HEK293T (cell line): Measurements from ENCODE around the gene RABAC1.
A peak's percentile ranks its signal among the peaks of the same experiment; 100 is the strongest.

ENCODE experiments used
- CTCF ChIA-PET: fragments of 350-600 bp; formaldehyde crosslinking; extraction: SDS; loops from one replicate; lab custom pipeline; 2021; ENCODE audit warnings: antibody characterized with exemption, inconsistent platforms; lab: Yijun Ruan, JAX
- POLR2A ChIA-PET: fragments of 350-600 bp; formaldehyde crosslinking; extraction: SDS; loops from one replicate; lab custom pipeline; 2020; ENCODE audit warnings: antibody characterized with exemption, inconsistent platforms; lab: Yijun Ruan, JAX
- DNase-seq: peaks from one replicate; pipeline ENCODE4 v3.0.0; 2012; ENCODE audit warnings: mixed read lengths; ENCODE audit errors: extremely low spot score
- ARNT ChIP-seq: fragments of 450-650 bp; IDR thresholded peaks from 2 replicates; pipeline ENCODE4 v1.6.1; 2017; ENCODE audit warnings: mild to moderate bottlenecking
- BHLHE40 ChIP-seq: fragments of 450-650 bp; IDR thresholded peaks from 2 replicates; pipeline ENCODE4 v1.6.1; 2016; ENCODE audit warnings: mild to moderate bottlenecking, moderate library complexity, borderline replicate concordance
- CTBP1 ChIP-seq: fragments of 450-650 bp; IDR thresholded peaks from 2 replicates; pipeline ENCODE4 v1.6.1; 2016; ENCODE audit warnings: borderline replicate concordance
- ELF4 ChIP-seq: fragments of 450-650 bp; IDR thresholded peaks from 2 replicates; pipeline ENCODE4 v1.6.1; 2017; ENCODE audit warnings: antibody characterized with exemption
- FOXA1 ChIP-seq: fragments of 450-650 bp; IDR thresholded peaks from 2 replicates; pipeline ENCODE4 v1.6.1; 2016; ENCODE audit warnings: mild to moderate bottlenecking
- FOXK2 ChIP-seq: fragments of 450-650 bp; IDR thresholded peaks from 2 replicates; pipeline ENCODE4 v1.6.1; 2016; ENCODE audit warnings: mild to moderate bottlenecking
- FOXM1 ChIP-seq: fragments of 450-650 bp; IDR thresholded peaks from 2 replicates; pipeline ENCODE4 v1.6.1; 2017; ENCODE audit warnings: mild to moderate bottlenecking, borderline replicate concordance
- HDGF ChIP-seq: fragments of 450-650 bp; IDR thresholded peaks from 2 replicates; pipeline ENCODE4 v1.6.1; 2017; ENCODE audit warnings: antibody characterized with exemption, borderline replicate concordance
- L3MBTL2 ChIP-seq: fragments of 450-650 bp; conservative IDR thresholded peaks from 2 replicates; pipeline ENCODE4 v1.6.1; 2016; ENCODE audit warnings: mild to moderate bottlenecking
- LEF1 ChIP-seq: fragments of 450-650 bp; IDR thresholded peaks from 2 replicates; pipeline ENCODE4 v1.6.1; 2017; ENCODE audit warnings: mild to moderate bottlenecking, borderline replicate concordance
- NFRKB ChIP-seq: fragments of 450-650 bp; IDR thresholded peaks from 2 replicates; pipeline ENCODE4 v1.6.1; 2016; ENCODE audit warnings: mild to moderate bottlenecking, moderate library complexity
- PKNOX1 ChIP-seq: fragments of 450-650 bp; IDR thresholded peaks from 2 replicates; pipeline ENCODE4 v1.6.1; 2016
- SP1 ChIP-seq: fragments of 450-650 bp; IDR thresholded peaks from 2 replicates; pipeline ENCODE4 v1.6.1; 2017
- SUZ12 ChIP-seq: fragments of 450-650 bp; IDR thresholded peaks from 2 replicates; pipeline ENCODE4 v1.6.1; 2016; ENCODE audit warnings: mild to moderate bottlenecking
- TARDBP ChIP-seq: fragments of 450-650 bp; IDR thresholded peaks from 2 replicates; pipeline ENCODE4 v1.6.1; 2016
- ZNF384 ChIP-seq: fragments of 450-650 bp; IDR thresholded peaks from 2 replicates; pipeline ENCODE4 v1.6.1; 2016

The RABAC1 gene

GRCh38 chr19:41999071-41999877, 40.2 kb upstream of the RABAC1 start:
- ChIA-PET POLR2A (interaction anchor here (0.9 to 1.5 kb wide), 4 partner anchors 11 to 115 kb away, joined by 3 to 4 read pairs (median 4); no protein-coding TSS in a partner anchor), CTCF (interaction anchor here (0.6 kb wide), 1 partner anchor 633 kb away, joined by 4 read pairs; no protein-coding TSS in a partner anchor)
- no peak for TF ChIP-seq SP1
- no peak for TF ChIP-seq FOXK2
- no peak for TF ChIP-seq TARDBP
- no peak for TF ChIP-seq L3MBTL2
- no peak for TF ChIP-seq BHLHE40
- no peak for TF ChIP-seq ZNF384
- no peak for TF ChIP-seq ARNT
- no peak for TF ChIP-seq FOXM1
- no peak for TF ChIP-seq HDGF
- TF ChIP-seq PKNOX1 = no peak
- no peak for TF ChIP-seq CTBP1
- TF ChIP-seq ELF4 = no peak
- no peak for DNase-seq

- peak; percentile 83 for DNase-seq
- TF ChIP-seq BHLHE40 (no peak), ZNF384 (no peak), ARNT (no peak), SP1 (no peak), CTBP1 (no peak), PKNOX1 (no peak), FOXA1 (no peak), TARDBP (no peak), SUZ12 (no peak), LEF1 (no peak), NFRKB (no peak), HDGF (no peak), L3MBTL2 (no peak), FOXK2 (no peak), ELF4 (no peak), FOXM1 (no peak)
- POLR2A ChIA-PET = no interaction called here
- CTCF ChIA-PET = interaction anchor here (1.3 kb wide), 1 partner anchor 25 kb away, joined by 5 read pairs; no protein-coding TSS in a partner anchor
Observed at GRCh38 chr19:41998246-41999020, 39.3 kb upstream of the RABAC1 start.

- no peak for DNase-seq
- CTCF ChIA-PET = interaction anchor here (0.8 to 1.3 kb wide), 3 partner anchors 25 to 37 kb away, joined by 3 to 5 read pairs (median 3); no protein-coding TSS in a partner anchor
- TF ChIP-seq L3MBTL2 = no peak
- TF ChIP-seq FOXA1 = no peak
- POLR2A ChIA-PET = interaction anchor here (1.0 kb wide), 1 partner anchor 39 kb away, joined by 3 read pairs; the partner anchor contains the start of gene RABAC1
Observed at GRCh38 chr19:41997851-41998229, 38.7 kb upstream of the RABAC1 start.

- CTCF ChIA-PET = interaction anchor here (0.8 to 1.3 kb wide), 3 partner anchors 26 to 37 kb away, joined by 3 to 5 read pairs (median 3); no protein-coding TSS in a partner anchor
- DNase-seq = peak; percentile 72
- TF ChIP-seq SP1 (no peak), PKNOX1 (no peak), TARDBP (no peak), CTBP1 (no peak), LEF1 (no peak), FOXA1 (no peak), ZNF384 (no peak), SUZ12 (no peak)
- POLR2A ChIA-PET = interaction anchor here (1.0 to 1.2 kb wide), 2 partner anchors 13 to 38 kb away, joined by 3 read pairs; partner anchors contain the start of gene RABAC1
Observed at GRCh38 chr19:41997121-41997850, 38.2 kb upstream of the RABAC1 start.

- peak; percentile 38 for DNase-seq
- TF ChIP-seq BHLHE40 = no peak
- TF ChIP-seq TARDBP = no peak
- TF ChIP-seq SP1 = no peak
- TF ChIP-seq NFRKB = no peak
- no peak for TF ChIP-seq ZNF384
- TF ChIP-seq SUZ12 = no peak
- TF ChIP-seq CTBP1 = no peak
- TF ChIP-seq LEF1 = no peak
- no peak for TF ChIP-seq ELF4
- no peak for TF ChIP-seq FOXA1
- no peak for TF ChIP-seq FOXK2
- no peak for TF ChIP-seq L3MBTL2
- TF ChIP-seq ARNT = no peak
- TF ChIP-seq PKNOX1 = no peak
- POLR2A ChIA-PET = interaction anchor here (1.2 kb wide), 1 partner anchor 14 kb away, joined by 3 read pairs; no protein-coding TSS in a partner anchor
- CTCF ChIA-PET = interaction anchor here (1.5 kb wide), 1 partner anchor 32 kb away, joined by 5 read pairs; no protein-coding TSS in a partner anchor
Observed at GRCh38 chr19:41995959-41996797, 37.1 kb upstream of the RABAC1 start.
